Measurements from ENCODE around the gene ING1.
A peak's percentile ranks its signal among the peaks of the same experiment; 100 is the strongest.
"Not testable (repeated sequence)": the region's sequence is repeated elsewhere in the genome, so short reads cannot be mapped to it uniquely, and the experiment has no call there.

The ING1 gene

GRCh38 chr13:110695774-110696173 is 17.7 kb upstream of the ING1 start:
- DNase-seq (ENCODE audit: low read depth): not testable (repeated sequence)

GRCh38 chr13:110696776-110697175 is 16.7 kb upstream of the ING1 start:
- no peak for DNase-seq (ENCODE audit: low read depth)

- no peak for DNase-seq (ENCODE audit: low read depth)
Observed at GRCh38 chr13:110697842-110698241, 15.7 kb upstream of the ING1 start.

- no peak for DNase-seq (ENCODE audit: low read depth)
Observed at GRCh38 chr13:110698689-110699088, 14.8 kb upstream of the ING1 start.

GRCh38 chr13:110699148-110700145 is 14.1 kb upstream of the ING1 start:
- no peak for DNase-seq (ENCODE audit: low read depth)

- no peak for DNase-seq (ENCODE audit: low read depth)
Observed at GRCh38 chr13:110700186-110700585, 13.3 kb upstream of the ING1 start.

- no peak for DNase-seq (ENCODE audit: low read depth)
Observed at GRCh38 chr13:110700641-110701040, 12.9 kb upstream of the ING1 start.

GRCh38 chr13:110701061-110701460 is 12.4 kb upstream of the ING1 start:
- not testable (repeated sequence) for DNase-seq (ENCODE audit: low read depth)

- no peak for DNase-seq (ENCODE audit: low read depth)
Observed at GRCh38 chr13:110702089-110702488, 11.4 kb upstream of the ING1 start.

- DNase-seq (ENCODE audit: low read depth): no peak
Observed at GRCh38 chr13:110702591-110703526, 10.6 kb upstream of the ING1 start.

GRCh38 chr13:110705356-110705825 is 8.1 kb upstream of the ING1 start:
- DNase-seq (ENCODE audit: low read depth): no peak

GRCh38 chr13:110705826-110706569 is 7.5 kb upstream of the ING1 start, which contains the start of gene CARS2:
TSS of gene CARS2 (minus strand) at chr13:110706116. CDS start at chr13:110706093, 23 bp downstream.
- DNase-seq (ENCODE audit: low read depth): peak; percentile 82

- no peak for DNase-seq (ENCODE audit: low read depth)
Observed at GRCh38 chr13:110706570-110707372, 6.7 kb upstream of the ING1 start.

GRCh38 chr13:110712081-110712848 is 1.2 kb upstream of the ING1 start:
- peak; percentile 76 for DNase-seq (ENCODE audit: low read depth)

GRCh38 chr13:110712849-110713641 is 455 bp upstream of the ING1 start:
- DNase-seq (ENCODE audit: low read depth): peak; percentile 99

- peak; percentile 62 for DNase-seq (ENCODE audit: low read depth)
Observed at GRCh38 chr13:110713981-110714796, 689 bp downstream of the ING1 start.

- DNase-seq (ENCODE audit: low read depth): no peak
Observed at GRCh38 chr13:110714797-110715394, 1.4 kb downstream of the ING1 start.

All from stimulated activated CD8-positive, alpha-beta memory T cell treated with anti-CD3 and anti-CD28 coated beads, Interleukin-12 subunit alpha, Interleukin-12 subunit beta, amount 100 ng/mL, for 1 hour (primary cell).